Subcutaneous adipose tissue (tissue), 4 donors: Measurements from ENCODE around the gene PTPN21. TPM values are rescaled to one million over a fixed set of nuclear protein-coding genes. Genes with fewer than 3 reads are reported as not detected.

Experiments used
- CTCF ChIP-seq: fragments of 450-650 bp; IDR thresholded peaks from one replicate; pipeline ENCODE4 v1.5.1; 2016; ENCODE audit warnings: low read depth, mild to moderate bottlenecking, control low read depth, antibody characterized with exemption, moderate library complexity
- total RNA-seq, 4 donors: library from RNA; depleted of rRNA; stranded (reverse); fragments of >200 nt; gene quantifications; one replicate each; pipeline ENCODE4 v1.1.0, GENCODE V29; 2016

PTPN21 gene
- total RNA-seq, 4 donors from 2014 or later = 12.6 to 24.3 (median 20.7) TPM

- no peak for TF ChIP-seq CTCF
Measured at GRCh38 chr14:88490168-88490567, 64.6 kb downstream of the PTPN21 start.

- no peak for TF ChIP-seq CTCF
Measured at GRCh38 chr14:88488897-88489296, 65.9 kb downstream of the PTPN21 start.

- TF ChIP-seq CTCF = no peak
Measured at GRCh38 chr14:88488081-88488480, 66.7 kb downstream of the PTPN21 start.

- TF ChIP-seq CTCF = no peak
Measured at GRCh38 chr14:88482524-88482923, 72.3 kb downstream of the PTPN21 start.

- TF ChIP-seq CTCF = no peak
Measured at GRCh38 chr14:88481794-88482193, 73.0 kb downstream of the PTPN21 start.

- no peak for TF ChIP-seq CTCF
Measured at GRCh38 chr14:88481059-88481458, 73.7 kb downstream of the PTPN21 start.

- TF ChIP-seq CTCF = no peak
Measured at GRCh38 chr14:88479574-88479987, 75.2 kb downstream of the PTPN21 start.
